ENCODE measurements around the gene ALDH16A1.
"Not testable (repeated sequence)": the region's sequence is repeated elsewhere in the genome, so short reads cannot be mapped to it uniquely, and the experiment has no call there.

The ALDH16A1 gene

GRCh38 chr19:49459388-49459787, 6.4 kb downstream of the ALDH16A1 start:
- no peak overlapping the region for H3K27ac ChIP-seq

DNA sequence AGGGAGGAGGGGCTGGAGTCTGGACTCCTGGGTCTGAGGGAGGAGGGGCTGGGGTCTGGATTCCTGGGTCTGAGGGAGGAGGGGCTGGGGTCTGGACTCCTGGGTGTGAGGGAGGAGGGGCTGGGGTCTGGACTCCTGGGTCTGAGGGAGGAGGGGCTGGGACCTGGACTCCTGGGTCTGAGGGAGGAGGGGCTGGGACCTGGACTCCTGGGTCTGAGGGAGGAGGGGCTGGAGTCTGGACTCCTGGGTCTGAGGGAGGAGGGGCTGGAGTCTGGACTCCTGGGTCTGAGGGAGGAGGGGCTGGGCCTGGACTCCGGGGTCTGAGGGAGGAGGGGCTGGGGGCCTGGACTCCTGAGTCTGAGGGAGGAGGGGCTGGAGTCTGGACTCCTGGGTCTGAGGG, 8.1 kb downstream of the ALDH16A1 start:
- DNase-seq (ENCODE audit: low read depth, low spot score); H3K27ac ChIP-seq: not testable (repeated sequence)

More at GRCh38 chr19:49459388-49459787, 6.4 kb downstream of the ALDH16A1 start:
- DNase-seq (ENCODE audit: low read depth, low spot score) = no peak

- DNase-seq (ENCODE audit: low read depth, low spot score) = no peak
- H3K27ac ChIP-seq = no peak overlapping the region
Measured at GRCh38 chr19:49461656-49462055, 8.6 kb downstream of the ALDH16A1 start.

DNA sequence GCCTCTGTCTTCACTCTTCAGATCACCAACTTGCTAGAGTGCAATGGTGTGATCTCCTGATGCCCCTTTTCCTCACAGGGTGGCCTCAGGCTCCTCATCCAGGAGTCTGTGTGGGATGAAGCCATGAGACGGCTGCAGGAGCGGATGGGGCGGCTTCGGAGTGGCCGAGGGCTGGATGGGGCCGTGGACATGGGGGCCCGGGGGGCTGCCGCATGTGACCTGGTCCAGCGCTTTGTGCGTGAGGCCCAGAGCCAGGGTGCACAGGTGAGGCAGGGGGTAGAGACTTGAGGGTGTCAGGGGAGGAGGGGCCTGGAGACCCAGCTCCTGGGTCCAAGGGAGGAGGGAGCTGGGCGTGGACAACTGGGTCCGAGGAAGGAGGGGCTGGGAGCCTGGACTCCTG, 9.5 kb downstream of the ALDH16A1 start:
- H3K27ac ChIP-seq = no peak overlapping the region
- DNase-seq (ENCODE audit: low read depth, low spot score) = no peak

DNA sequence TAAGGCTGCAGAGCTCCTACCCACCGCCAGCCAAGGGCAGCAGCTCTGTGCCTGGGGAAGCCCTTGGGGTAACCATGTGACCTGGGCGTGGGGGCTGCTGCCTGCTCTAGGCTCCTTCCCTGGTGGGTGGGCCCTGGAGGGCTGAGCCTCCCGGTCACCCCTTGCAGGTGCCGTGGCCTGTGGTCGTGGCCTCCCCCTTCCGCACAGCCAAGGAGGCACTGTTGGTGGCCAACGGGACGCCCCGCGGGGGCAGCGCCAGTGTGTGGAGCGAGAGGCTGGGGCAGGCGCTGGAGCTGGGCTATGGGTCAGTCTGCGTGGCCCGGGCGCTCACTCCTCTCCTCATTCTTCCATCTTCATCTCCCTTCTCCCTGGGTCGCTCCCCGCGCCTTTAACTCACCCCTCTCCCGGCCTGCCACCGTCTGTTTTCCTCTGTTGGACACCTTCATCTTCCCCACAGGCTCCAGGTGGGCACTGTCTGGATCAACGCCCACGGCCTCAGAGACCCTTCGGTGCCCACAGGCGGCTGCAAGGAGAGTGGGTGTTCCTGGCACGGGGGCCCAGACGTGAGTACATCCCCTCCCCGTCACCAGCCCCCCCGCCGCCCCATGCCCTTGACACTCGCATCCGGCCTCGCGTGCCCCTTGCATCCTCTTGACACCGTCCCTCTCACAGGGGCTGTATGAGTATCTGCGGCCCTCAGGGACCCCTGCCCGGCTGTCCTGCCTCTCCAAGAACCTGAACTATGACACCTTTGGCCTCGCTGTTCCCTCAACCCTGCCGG, 11.1 kb downstream of the ALDH16A1 start:
- no peak overlapping the region for H3K27ac ChIP-seq
- no peak for DNase-seq (ENCODE audit: low read depth, low spot score)

DNA sequence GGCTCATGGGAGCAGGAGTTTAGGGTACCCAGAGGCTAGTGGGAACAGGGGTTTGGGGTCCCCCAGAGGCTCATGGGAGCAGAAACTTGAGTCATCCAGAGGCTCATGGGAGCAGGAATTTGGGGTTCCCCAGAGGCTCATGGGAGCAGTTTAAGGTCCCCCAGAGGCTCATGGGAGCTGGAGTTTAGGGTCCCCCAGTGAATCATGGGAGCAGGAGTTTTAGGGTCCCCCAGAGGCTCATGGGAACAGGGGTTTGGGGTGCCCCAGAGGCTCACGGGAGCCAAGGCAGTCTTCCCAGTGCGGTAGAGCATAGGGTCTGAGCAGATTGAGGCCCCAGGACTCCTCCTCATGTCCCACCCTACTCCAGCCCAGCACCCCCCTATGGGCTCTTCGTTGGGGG, 12.3 kb downstream of the ALDH16A1 start:
- H3K27ac ChIP-seq = no peak overlapping the region
- DNase-seq (ENCODE audit: low read depth, low spot score) = no peak

DNA sequence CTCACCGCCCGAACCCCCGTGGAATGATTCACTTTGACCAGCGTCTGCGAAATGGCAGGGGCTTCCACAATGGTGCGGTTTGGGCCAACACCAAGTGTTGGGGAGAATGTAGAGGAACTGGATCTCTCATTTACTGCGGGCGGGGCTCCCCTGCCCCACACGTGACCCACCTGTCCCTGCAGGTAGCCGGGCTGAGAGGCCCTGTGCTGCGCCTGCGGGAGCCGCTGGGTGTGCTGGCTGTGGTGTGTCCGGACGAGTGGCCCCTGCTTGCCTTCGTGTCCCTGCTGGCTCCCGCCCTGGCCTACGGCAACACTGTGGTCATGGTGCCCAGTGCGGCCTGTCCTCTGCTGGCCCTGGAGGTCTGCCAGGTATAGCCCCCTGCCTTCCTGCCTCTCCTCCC, 15.2 kb downstream of the ALDH16A1 start:
- DNase-seq (ENCODE audit: low read depth, low spot score) = peak; percentile 88
- peak overlapping the region; percentile 58 for H3K27ac ChIP-seq

DNA sequence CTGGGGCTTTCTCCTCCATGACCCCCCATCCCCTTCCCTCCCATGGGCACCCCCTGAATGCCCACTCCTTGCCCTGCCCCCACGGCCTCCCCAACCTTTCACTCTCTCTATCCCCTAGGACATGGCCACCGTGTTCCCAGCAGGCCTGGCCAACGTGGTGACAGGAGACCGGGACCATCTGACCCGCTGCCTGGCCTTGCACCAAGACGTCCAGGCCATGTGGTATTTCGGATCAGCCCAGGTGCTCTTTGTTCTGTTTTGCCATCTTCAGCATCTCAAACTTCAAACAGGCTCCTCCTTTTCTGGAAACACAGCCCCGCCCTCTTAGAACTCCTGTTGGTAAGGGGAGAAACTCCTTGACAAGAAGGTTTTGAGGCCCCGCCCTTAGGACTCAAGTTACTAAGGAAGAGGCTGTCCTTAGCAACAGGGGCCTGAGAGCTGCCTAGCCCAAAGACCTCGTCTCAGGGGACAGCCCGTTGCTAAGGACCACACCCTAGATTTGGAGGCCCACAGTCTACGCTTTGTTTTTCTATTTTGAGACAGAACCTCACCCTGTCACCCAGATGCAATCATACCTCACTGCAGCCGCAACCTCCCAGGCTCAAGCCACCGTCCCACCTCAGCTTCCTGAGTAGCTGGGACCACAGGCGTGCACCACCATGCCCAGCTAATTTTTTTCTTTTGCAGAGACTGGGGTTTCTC, 15.9 kb downstream of the ALDH16A1 start:
- DNase-seq (ENCODE audit: low read depth, low spot score) = peak; percentile 60
- H3K27ac ChIP-seq = peak overlapping the region; percentile 58

DNA sequence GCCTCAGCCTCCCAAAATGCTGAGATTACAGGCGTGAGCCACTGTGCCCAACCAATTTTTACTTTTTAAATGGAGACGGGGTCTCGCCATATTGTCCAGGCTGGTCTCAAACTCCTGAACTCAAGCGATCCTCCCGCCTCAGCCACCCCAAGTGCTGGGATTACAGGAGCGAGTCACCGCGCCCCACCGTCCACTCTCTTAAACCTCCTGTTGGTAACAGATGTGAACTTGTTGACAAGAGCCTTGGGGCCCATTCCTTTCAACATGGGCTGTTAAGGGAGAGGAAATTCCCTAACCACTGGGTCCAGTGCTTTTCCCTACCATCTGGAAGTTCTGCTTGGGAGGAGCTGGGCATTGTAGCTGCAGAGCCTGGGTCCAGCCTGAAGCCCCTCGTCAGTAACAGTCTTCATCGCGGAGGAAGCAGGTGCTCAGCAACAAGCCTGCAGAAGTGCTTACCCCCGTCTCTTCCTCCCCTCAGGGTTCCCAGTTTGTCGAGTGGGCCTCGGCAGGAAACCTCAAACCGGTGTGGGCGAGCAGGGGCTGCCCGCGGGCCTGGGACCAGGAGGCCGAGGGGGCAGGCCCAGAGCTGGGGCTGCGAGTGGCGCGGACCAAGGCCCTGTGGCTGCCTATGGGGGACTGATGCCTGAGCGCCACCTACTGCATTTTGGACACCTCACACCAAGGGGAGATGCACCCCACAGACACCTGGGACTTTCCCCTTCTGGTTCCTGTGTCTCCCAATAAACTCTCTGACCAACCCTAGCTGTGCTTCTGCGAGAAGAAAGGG, 17.0 kb downstream of the ALDH16A1 start:
- no peak for DNase-seq (ENCODE audit: low read depth, low spot score)
- H3K27ac ChIP-seq = no peak overlapping the region

DNA sequence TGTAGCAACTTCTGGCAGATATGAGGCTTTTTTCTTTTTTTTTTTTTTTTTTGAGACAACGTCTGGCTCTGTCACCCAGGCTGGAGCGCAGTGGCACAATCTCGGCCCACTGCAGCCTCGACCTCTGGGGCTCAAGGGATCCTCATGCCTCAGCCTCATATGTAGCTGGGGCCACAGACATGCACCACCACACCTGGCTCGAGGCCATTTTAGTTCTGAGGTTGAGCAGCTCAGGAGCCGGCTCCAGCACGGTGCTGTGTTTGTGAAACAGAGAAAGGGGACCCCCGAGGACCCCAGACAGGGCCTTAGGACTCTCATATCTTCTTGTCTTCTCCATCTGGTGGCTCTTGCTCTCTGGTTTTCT, 17.6 kb downstream of the ALDH16A1 start:
- H3K27ac ChIP-seq = no peak overlapping the region
- no peak for DNase-seq (ENCODE audit: low read depth, low spot score)

GRCh38 chr19:49472936-49473335, 19.9 kb downstream of the ALDH16A1 start:
- H3K27ac ChIP-seq = no peak overlapping the region
- no peak for DNase-seq (ENCODE audit: low read depth, low spot score)

GRCh38 chr19:49473501-49473867, 20.5 kb downstream of the ALDH16A1 start:
- H3K27ac ChIP-seq; DNase-seq (ENCODE audit: low read depth, low spot score): not testable (repeated sequence)

DNA sequence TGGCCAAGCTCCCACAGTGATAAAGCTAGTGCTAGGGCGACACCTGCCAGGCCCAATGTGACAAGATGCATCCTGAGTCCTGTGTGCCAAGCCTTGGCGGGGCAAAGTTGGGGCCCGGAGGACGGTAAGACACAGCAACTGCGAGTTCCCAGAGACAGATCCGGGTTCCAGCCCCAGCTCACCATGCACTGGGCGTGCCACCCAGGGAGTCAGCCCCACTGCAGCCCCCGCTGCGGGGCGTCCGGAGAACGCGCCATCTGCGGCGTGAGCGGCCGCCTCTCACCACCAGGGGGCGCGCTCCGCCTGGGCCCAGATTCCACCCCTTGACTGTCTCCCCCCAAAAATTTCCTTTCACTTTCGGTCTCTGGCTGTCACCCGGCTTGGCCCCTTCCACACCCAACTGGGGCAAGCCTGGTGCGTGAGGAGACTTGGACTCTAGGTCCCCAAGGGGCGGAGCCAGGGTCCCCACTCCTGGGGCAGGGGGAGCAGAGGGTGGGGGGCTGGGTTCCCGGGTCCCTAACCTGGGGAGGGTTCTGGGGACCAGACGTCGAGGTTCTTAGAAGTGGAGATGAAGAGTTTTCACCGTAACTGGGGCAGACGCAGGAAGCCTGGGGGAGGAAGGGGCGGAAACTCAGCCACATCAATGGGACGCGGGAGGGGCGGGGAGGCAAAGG, 21.0 kb downstream of the ALDH16A1 start, which contains the start of gene FLT3LG:
Gene FLT3LG (plus strand): TSS at position 348 of the 674 bp plus-strand sequence. CDS start 425 bp downstream, outside the sequence.
- DNase-seq (ENCODE audit: low read depth, low spot score) = no peak
- no peak within 1 kb of the TSS for H3K27ac ChIP-seq

DNA sequence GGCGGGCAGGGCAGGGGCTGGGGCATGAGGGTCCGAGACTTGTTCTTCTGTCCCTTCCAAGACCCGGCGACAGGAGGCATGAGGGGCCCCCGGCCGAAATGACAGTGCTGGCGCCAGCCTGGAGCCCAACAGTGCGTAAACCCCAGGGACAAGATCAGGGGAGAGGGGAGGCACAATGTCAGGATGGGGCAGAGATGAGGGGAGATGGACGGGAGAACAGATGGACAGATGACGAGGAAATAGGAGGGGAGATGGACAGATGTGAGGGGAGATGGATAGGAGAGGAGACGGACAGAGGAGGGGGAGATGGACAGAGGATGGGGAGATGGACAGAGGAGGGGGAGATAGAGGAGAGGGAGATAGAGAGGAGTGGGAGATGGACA, 21.5 kb downstream of the ALDH16A1 start:
- no peak for DNase-seq (ENCODE audit: low read depth, low spot score)

DNA sequence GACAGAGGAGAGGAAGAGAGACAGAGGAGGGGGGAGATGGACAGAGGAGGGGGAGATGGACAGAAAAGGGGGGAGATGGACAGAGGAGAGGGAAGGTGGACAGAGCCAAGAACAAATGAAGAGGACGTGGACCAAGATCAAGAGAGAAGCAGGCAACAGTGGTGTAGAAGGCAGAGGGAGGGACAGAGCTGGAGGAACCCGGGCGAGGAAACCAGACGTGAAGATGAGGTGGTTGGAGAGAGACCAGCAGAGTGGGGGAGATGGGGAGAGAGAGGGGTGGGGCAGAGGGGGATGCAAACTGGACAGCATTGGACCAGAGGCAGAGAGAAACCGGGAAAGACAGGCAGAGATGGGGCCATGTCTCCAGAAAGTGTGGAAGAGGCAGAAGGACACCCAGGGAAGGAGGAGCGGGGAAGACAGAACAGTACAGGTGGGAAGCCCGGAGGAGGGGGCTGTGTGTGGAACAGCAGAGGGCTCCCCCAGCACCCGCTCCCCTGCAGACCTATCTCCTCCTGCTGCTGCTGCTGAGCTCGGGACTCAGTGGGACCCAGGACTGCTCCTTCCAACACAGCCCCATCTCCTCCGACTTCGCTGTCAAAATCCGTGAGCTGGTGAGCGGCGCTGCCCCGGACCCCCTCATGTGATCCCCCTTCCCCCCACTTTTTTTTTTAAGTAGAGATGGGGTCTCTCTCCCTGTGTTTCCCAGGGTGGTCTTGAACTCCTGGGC, 22.3 kb downstream of the ALDH16A1 start:
- no peak overlapping the region for H3K27ac ChIP-seq
- no peak for DNase-seq (ENCODE audit: low read depth, low spot score)

More for the DNA sequence above, 21.5 kb downstream of the ALDH16A1 start:
- H3K27ac ChIP-seq = no peak overlapping the region

DNA sequence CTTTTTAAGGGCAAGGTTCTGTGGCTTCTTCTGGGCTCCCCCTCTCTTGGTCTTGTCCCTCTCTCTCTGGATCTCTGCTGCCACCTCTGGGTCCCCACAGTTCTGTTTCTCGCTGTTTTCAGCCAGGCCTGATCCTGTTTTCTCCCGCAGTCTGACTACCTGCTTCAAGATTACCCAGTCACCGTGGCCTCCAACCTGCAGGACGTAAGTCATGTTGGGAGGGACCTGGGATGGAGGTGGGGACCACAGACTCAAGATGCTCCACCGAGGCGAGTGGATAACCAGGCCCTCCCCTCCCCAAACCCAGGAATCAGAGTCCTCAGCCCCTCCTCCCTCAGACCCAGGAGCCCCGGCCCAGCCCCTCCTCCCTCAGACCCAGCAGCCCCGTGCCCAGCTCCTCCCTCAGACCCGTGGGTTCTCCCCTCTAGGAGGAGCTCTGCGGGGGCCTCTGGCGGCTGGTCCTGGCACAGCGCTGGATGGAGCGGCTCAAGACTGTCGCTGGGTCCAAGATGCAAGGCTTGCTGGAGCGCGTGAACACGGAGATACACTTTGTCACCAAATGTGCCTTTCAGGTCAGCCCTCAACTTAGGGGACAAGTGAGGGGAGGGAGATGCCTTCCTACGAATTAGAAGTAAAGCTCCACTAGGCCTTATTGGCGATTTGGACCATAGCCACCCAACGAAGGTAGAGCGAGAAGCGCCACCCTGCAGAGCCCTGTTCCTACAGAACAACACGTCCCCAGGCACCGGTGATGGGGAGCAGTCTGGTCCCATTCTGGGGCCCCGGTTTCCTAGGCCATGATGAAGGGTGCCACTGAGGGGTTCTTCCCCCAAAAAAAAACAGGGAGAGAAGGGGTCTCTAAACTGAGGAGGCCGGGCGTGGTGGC, 23.2 kb downstream of the ALDH16A1 start:
- no peak for DNase-seq (ENCODE audit: low read depth, low spot score)
- H3K27ac ChIP-seq = no peak overlapping the region

DNA sequence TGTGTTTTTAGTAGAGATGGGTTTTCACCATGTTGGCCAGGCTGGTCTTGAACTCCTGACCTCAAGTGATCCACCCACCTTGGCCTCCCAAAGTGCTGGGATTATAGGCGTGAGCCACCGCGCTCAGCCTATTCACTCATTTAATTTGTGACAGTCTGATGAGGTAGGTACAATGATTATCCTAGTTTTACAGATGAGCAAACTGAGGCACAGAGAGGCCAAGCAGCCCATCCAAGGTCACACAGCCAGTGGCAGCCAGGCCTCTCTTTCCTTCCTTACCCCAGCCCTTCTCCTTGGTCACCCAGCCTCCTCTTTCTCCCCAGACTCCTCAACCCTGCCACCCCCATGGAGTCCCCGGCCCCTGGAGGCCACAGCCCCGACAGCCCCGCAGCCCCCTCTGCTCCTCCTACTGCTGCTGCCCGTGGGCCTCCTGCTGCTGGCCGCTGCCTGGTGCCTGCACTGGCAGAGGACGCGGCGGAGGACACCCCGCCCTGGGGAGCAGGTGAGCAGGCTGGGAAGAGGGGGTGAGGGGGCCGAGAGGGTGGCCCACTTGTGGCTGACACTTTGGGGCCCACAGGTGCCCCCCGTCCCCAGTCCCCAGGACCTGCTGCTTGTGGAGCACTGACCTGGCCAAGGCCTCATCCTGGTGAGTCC, 27.1 kb downstream of the ALDH16A1 start:
- no peak overlapping the region for H3K27ac ChIP-seq
- DNase-seq (ENCODE audit: low read depth, low spot score) = no peak

DNA sequence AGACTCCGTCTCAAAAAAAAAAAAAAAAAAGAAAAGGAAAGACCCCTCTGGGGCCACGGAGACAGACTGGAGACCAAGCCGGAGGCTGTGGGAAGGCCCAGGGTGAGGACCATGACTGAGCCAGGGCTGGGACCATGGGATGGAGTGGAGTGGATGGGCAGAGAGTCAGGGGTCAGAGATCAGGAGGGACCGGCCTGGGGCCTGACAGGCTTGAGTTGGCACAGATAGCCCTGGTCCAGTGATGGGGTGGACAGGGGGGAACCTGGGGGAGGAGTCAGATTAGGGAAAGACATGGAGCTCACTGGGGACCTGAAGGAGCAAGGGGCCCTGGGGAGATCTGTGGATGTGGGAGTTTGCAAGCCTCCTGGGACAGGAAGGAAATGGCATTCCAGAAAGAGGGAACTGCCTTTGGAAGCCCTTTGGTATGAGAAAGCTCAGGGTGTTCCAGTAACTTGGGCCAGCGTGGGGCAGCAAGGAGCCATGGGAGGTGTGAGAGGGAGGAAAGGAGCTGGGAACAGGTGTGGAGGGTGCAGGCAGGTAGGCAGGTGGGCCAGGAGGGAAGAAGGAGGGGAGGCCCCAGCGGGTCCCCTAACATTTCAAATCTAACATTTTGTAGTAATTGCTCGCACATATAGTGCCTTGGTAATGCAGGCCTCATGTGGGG, 28.1 kb downstream of the ALDH16A1 start:
- DNase-seq (ENCODE audit: low read depth, low spot score) = no peak
- H3K27ac ChIP-seq = no peak overlapping the region
